ENCODE results near the gene GNL3. TPM values are rescaled to one million over a fixed set of nuclear protein-coding genes. Genes with fewer than 3 reads are reported as not detected.

The GNL3 gene
- total and polyA plus RNA-seq, 2 of the 8 experiments (the other 6 are each of a cell fraction or from before 2014, with no cell fraction given), result 45.5 to 184 TPM

DNA sequence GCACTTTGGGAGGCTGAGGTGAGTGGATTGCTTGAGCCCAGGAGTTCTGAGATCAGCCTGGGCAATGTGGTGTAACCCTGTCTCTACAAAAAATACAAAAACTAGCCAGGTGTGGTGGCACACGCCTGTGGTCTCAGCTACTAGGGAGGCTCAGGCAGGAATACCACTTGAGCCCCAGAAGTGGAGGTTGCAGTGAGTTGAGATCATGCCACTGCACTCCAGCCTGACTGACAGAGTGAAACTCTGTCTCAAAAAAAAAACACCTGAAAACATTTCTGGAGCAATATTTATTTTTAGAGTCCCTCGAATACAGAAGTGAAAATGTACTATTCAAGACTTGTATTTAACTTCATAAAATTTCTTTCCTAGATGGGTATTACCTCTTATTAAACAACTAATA lies 24.7 kb downstream of the GNL3 start:
- H3K9me3 ChIP-seq (ENCODE audit: insufficient read depth in 2 of 2, low read depth in 1 of 2, low read length in 1 of 2), result no peaks in the 10 kb centered on the region
- H3K23me2 ChIP-seq (ENCODE audit: low read depth, low read length), result peaks cover 9% of the 10 kb centered on the region; the same call in 1 of the 2 replicates
- peaks cover 3% of the 10 kb centered on the region for H3K79me1 ChIP-seq (ENCODE audit: low read depth, low read length)
- H4K8ac ChIP-seq (ENCODE audit: extremely low read depth, insufficient read depth, low read length), result no peak overlapping the region
- H3K9ac ChIP-seq (replicated peaks in 1 of 4; ENCODE audit: extremely low read depth in 1 of 4, low read depth in 3 of 4, low read length in 3 of 4), result no peak overlapping the region
- DNase-seq (ENCODE audit: low read depth in 1 of 2, low spot score in 2 of 2), result no peak
- H4K91ac ChIP-seq (replicated peaks; ENCODE audit: insufficient read length, low read length), result no peak overlapping the region
- H3K4me1 ChIP-seq (replicated peaks in 1 of 4; ENCODE audit: control insufficient read depth in 3 of 4, insufficient read depth in 4 of 4, low read length in 3 of 4), result peaks cover 0 to 2% (median under 1%) of the 10 kb centered on the region in 4 experiments; a peak in 2 of 7 replicates
- peaks cover 0 to 18% of the 10 kb centered on the region in 2 experiments; a peak in 2 of 4 replicates for H3K79me2 ChIP-seq (ENCODE audit: control insufficient read depth in 1 of 2, insufficient read depth in 2 of 2, low read length in 2 of 2)
- no peak overlapping the region for H2AK5ac ChIP-seq (ENCODE audit: low read depth, low read length)
- no peak overlapping the region for H2BK120ac ChIP-seq (replicated peaks; ENCODE audit: low read depth, low read length)
- 83% methylated on average over 2 of the region's 2 CpGs; no CpG with 5 or more reads in 1 of the 2 experiments for WGBS, 2 experiments (ENCODE audit: extremely low coverage in 1 of 2, insufficient coverage in 1 of 2, insufficient read length in 1 of 2, insufficient replicate concordance in 2 of 2, low coverage in 1 of 2, low lambda C conversion rate in 2 of 2, missing lambda C conversion rate in 1 of 2)
- no peaks in the 10 kb centered on the region for H3K27me3 ChIP-seq (replicated peaks in 1 of 4; ENCODE audit: control insufficient read depth in 3 of 4, extremely low read depth in 1 of 4, insufficient read depth in 3 of 4, low read length in 3 of 4)
- peaks cover 0 to 2% of the 10 kb centered on the region in 2 experiments for H4K20me1 ChIP-seq (replicated peaks in 1 of 2; ENCODE audit: control insufficient read depth in 1 of 2, insufficient read depth in 2 of 2, low read length in 2 of 2)
- no peak overlapping the region for H3K23ac ChIP-seq (ENCODE audit: insufficient read length)
- H3K36me3 ChIP-seq (ENCODE audit: control insufficient read depth in 2 of 4, insufficient read depth in 4 of 4, low read length in 3 of 4), result peaks cover 0 to 16% (median 1%) of the 10 kb centered on the region in 4 experiments; a peak in 3 of 8 replicates
- no peak overlapping the region for H2BK12ac ChIP-seq (ENCODE audit: low read depth, low read length)
- no peak overlapping the region for H2BK5ac ChIP-seq (ENCODE audit: low read depth, low read length)
- FAIRE-seq, result no peak
- no peak overlapping the region for H3K4ac ChIP-seq (replicated peaks; ENCODE audit: insufficient read length, low read depth, low read length)
- no peak overlapping the region for H3K4me2 ChIP-seq (ENCODE audit: insufficient read depth in 1 of 2, low read depth in 2 of 2, low read length in 2 of 2)
- no peak overlapping the region for H3K14ac ChIP-seq (ENCODE audit: insufficient read length)
- no peak overlapping the region for H3K27ac ChIP-seq (ENCODE audit: low read depth, low read length)
- ChIA-PET POLR2A (ENCODE audit: partially characterized antibody) (interaction anchor here (1.0 to 18.8 kb wide), 2 partner anchors 19 to 397 kb away, joined by 3 to 347 read pairs; partner anchors contain the start of genes GNL3 and PBRM1), CTCF (ENCODE audit: partially characterized antibody) (no interaction called here)
- H3K4me3 ChIP-seq (ENCODE audit: extremely low read depth in 1 of 4, insufficient read depth in 2 of 4, low read depth in 3 of 4, low read length in 4 of 4), result no peak overlapping the region
- no peak overlapping the region for H3K56ac ChIP-seq (replicated peaks; ENCODE audit: insufficient read length, low read depth, low read length)
- H4K5ac ChIP-seq (ENCODE audit: insufficient read length, low read depth, low read length), result no peak overlapping the region
- no peak overlapping the region for H2BK15ac ChIP-seq (ENCODE audit: low read length)
- H2BK20ac ChIP-seq (ENCODE audit: low read length), result no peak overlapping the region
- H2AFZ ChIP-seq (ENCODE audit: low read length), result no peak overlapping the region
- H3K18ac ChIP-seq (ENCODE audit: extremely low read depth, low read length), result no peak overlapping the region
- TF ChIP-seq POLR2AphosphoS5 (IDR thresholded peaks at IDR 0.05; ENCODE audit: low read depth, low read length) (no peak), NRF1 (IDR thresholded peaks at IDR 0.05; ENCODE audit: low read depth, low read length) (no peak), SAP30 (IDR thresholded peaks at IDR 0.05; ENCODE audit: insufficient read depth, insufficient replicate concordance, low read length) (no peak), CTBP2 (IDR thresholded peaks at IDR 0.05; ENCODE audit: borderline replicate concordance, insufficient read depth, insufficient read length, low read length) (no peak), TAF7 (optimal IDR thresholded peaks at IDR 0.05; ENCODE audit: borderline replicate concordance, low read depth, low read length) (no peak), CREB1 (IDR thresholded peaks at IDR 0.05) (no peak), KDM1A (IDR thresholded peaks at IDR 0.05; ENCODE audit: borderline replicate concordance, low read length) (no peak), ATF3 (IDR thresholded peaks at IDR 0.05; ENCODE audit: insufficient read depth, low read depth, low read length) (no peak), BACH1 (IDR thresholded peaks at IDR 0.05; ENCODE audit: low read length) (no peak), PHF8 (conservative IDR thresholded peaks at IDR 0.05; ENCODE audit: low read depth, low read length) (no peak), SIN3A (conservative IDR thresholded peaks at IDR 0.05 in 1 of 2, IDR thresholded peaks at IDR 0.05 in 1 of 2; ENCODE audit: low read depth in 1 of 2, low read length in 2 of 2) (no peak), RFX5 (IDR thresholded peaks at IDR 0.05; ENCODE audit: borderline replicate concordance, low read depth, low read length) (no peak)
- TF ChIP-seq, protein P1, sequence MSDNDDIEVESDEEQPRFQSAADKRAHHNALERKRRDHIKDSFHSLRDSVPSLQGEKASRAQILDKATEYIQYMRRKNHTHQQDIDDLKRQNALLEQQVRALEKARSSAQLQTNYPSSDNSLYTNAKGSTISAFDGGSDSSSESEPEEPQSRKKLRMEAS (IDR thresholded peaks at IDR 0.05), result no peak

All from H1 (cell line).